ENCODE results near the gene GRID2. TPM values are rescaled to one million over a fixed set of nuclear protein-coding genes. Genes with fewer than 3 reads are reported as not detected.

The GRID2 gene
- total and polyA plus RNA-seq, 12 donors: 0.01 to 0.07 (median 0.07) TPM; not detected in 9

DNA sequence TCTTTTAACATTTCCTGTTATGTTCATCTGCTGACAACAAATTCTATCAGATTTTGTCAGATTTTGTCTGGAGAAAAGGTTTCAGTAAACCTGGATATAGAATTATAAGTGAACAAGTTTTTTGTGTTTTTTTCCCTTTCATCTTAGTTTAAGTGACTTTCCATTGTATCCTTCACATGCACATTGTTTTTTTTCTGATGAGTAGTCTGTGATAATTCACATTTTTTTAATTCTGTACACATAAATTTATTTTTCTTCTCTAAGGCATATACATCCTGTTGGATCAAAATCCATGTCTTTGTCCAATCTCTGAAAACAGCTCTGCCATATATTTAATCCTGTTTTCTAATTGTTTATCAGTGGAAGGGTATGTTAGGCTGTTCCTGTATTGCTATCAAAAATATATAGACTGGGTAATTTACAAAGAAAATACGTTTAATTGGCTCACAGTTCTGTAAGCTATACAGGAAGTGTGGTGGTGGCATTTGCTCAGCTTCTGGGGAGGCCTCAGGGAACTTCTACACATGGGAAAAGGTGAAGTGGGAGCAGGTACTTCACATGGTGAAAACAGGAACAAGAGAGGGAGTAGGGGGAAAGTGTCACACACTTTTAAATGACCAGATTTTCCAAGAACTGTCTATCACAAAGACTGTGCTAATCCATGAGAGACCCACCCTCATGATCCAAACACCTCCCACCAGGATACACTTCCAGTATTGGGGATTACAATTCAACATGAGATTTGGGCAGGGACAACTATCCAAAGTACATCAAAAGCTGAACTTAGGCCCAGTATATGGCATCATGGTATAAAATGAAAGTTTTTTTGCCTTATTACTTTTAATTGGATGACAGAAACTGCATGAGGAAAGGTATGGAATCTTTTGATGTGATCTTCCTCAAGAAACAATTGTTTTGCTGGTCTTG, 45.6 kb upstream of the GRID2 start:
- Histone ChIP-seq H3K27me3 (no peaks in the 10 kb centered on the region), H3K4me1 (no peaks in the 10 kb centered on the region), H3K9me3 (peaks cover 0 to 26% (median 5%) of the 10 kb centered on the region in 11 donors), H3K36me3 (no peaks in the 10 kb centered on the region), H3K27ac (no peak overlapping the region), H3K4me3 (no peak overlapping the region)
- DNase-seq: no peak
- TF ChIP-seq, protein P1, sequence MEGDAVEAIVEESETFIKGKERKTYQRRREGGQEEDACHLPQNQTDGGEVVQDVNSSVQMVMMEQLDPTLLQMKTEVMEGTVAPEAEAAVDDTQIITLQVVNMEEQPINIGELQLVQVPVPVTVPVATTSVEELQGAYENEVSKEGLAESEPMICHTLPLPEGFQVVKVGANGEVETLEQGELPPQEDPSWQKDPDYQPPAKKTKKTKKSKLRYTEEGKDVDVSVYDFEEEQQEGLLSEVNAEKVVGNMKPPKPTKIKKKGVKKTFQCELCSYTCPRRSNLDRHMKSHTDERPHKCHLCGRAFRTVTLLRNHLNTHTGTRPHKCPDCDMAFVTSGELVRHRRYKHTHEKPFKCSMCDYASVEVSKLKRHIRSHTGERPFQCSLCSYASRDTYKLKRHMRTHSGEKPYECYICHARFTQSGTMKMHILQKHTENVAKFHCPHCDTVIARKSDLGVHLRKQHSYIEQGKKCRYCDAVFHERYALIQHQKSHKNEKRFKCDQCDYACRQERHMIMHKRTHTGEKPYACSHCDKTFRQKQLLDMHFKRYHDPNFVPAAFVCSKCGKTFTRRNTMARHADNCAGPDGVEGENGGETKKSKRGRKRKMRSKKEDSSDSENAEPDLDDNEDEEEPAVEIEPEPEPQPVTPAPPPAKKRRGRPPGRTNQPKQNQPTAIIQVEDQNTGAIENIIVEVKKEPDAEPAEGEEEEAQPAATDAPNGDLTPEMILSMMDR (IDR thresholded peaks at IDR 0.05): no peak
- WGBS, 2 donors: 31 to 37% methylated on average over 1 of the region's 1 CpG
- ATAC-seq: no peak
- intact Hi-C loops (cut with DNase I): no loop called here

DNA sequence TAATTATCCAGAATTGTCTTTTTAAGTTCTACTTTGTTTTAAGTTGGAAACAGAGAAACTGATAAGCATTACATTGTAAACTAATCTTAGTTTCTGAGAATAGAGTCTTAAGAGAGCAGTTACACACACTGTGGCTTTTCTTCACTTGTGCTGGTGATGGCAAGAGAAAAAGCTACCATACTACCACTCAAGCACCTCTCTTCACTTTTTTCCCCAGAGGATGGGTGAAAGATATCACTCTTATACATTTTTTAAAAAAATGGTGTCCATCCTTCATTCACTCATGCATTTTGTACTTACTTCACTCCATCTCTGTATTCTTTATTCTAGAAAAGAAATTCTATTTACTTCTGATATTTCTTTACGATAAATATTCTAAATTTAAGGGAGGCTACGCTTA, 42.5 kb upstream of the GRID2 start:
- ATAC-seq (no peak), DNase-seq (no peak)
- no peak overlapping the region for H3K27ac ChIP-seq
- no peaks in the 10 kb centered on the region for H3K36me3 ChIP-seq
- TF ChIP-seq, protein P1 (IDR thresholded peaks at IDR 0.05): no peak
- H3K27me3 ChIP-seq: no peaks in the 10 kb centered on the region
- no peaks in the 10 kb centered on the region for H3K4me1 ChIP-seq
- intact Hi-C loops (cut with DNase I): no loop called here
- 81 to 87% methylated on average over 2 of the region's 2 CpGs for WGBS, 2 donors
- no peak overlapping the region for H3K4me3 ChIP-seq
- peaks cover 0 to 7% (median 0%) of the 10 kb centered on the region in 11 donors for H3K9me3 ChIP-seq

DNA sequence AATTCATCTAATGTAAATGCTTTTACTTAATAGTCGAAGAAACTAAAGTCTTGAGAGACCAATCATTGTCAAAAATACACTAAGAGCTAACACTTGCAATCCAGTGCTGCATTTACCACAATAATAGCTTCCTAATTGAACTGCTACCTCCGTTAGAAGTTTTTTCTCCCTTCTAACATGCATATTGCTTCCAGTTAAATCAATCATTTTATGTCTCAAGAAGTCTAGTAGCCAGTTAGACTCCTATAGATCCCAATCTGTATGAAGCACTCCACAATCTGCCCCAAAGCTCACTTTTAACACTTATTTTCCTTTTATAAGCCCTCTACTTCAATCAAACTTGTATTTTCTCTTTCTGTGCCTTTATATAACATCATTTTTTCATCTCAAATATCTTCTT, 41.4 kb upstream of the GRID2 start:
- Histone ChIP-seq H3K27me3 (no peaks in the 10 kb centered on the region), H3K4me3 (no peak overlapping the region), H3K4me1 (no peaks in the 10 kb centered on the region), H3K36me3 (no peaks in the 10 kb centered on the region), H3K27ac (no peak overlapping the region), H3K9me3 (no peaks in the 10 kb centered on the region)
- TF ChIP-seq, protein P1 (IDR thresholded peaks at IDR 0.05): no peak
- no peak for ATAC-seq
- 84 to 87% methylated on average over 2 of the region's 2 CpGs for WGBS, 2 donors
- no peak for DNase-seq
- intact Hi-C loops (cut with DNase I): no loop called here

DNA sequence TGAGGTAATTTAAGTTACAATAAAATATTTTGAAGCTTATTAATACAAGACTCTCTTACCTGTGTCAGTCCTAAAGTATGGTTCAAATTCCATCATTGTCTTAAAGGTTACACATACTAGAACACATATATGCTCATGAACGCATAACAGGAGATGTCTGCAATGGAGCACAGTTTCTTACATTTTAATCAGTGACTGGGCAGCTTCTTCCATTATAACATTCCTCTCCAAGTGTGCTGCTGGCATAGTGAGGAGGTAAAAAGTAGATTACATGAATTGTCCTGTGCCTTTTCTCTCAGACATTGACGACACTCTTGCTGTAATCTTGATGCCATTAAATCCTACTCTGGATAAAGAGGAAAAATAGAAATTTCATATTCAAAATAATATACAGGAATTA, 40.8 kb upstream of the GRID2 start:
- TF ChIP-seq, protein P1 (IDR thresholded peaks at IDR 0.05): no peak
- Histone ChIP-seq H3K27ac (no peak overlapping the region), H3K36me3 (no peaks in the 10 kb centered on the region), H3K4me1 (no peaks in the 10 kb centered on the region), H3K27me3 (no peaks in the 10 kb centered on the region), H3K9me3 (no peaks in the 10 kb centered on the region), H3K4me3 (no peak overlapping the region)
- no peak for ATAC-seq
- 84% methylated on average over 2 of the region's 2 CpGs for WGBS, 2 donors
- no peak for DNase-seq
- intact Hi-C loops (cut with DNase I): no loop called here

Data from heart right ventricle (tissue), 16 donors.